ENCODE measurements around the gene SLC25A39. TPM values are rescaled to one million over a fixed set of nuclear protein-coding genes. Genes with fewer than 3 reads are reported as not detected.

The SLC25A39 gene
- total and polyA plus RNA-seq, 2 of the 4 experiments (the other 2 are of a cell fraction): 49.1 to 99.7 TPM

DNA sequence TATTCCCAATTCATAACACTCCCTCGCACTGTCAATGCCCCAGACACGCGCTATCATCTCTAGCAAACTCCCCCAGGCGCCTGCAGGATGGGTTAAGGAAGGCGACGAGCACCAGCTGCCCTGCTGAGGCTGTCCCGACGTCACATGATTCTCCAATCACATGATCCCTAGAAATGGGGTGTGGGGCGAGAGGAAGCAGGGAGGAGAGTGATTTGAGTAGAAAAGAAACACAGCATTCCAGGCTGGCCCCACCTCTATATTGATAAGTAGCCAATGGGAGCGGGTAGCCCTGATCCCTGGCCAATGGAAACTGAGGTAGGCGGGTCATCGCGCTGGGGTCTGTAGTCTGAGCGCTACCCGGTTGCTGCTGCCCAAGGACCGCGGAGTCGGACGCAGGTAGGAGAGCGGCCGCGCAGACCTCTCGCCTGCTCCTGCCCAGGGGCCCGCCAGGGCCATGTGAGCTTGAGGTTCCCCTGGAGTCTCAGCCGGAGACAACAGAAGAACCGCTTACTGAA, 20.4 kb upstream of the SLC25A39 start, which contains the start of gene GRN:
Gene GRN (plus strand): TSS at position 364 of the 515 bp plus-strand sequence. CDS start 3,863 bp downstream, outside the sequence.
- Histone ChIP-seq H2AFZ (replicated peaks; ENCODE audit: low read length, poor library complexity) (peak within 1 kb of the TSS; percentile 77), H2BK20ac (ENCODE audit: low read depth, low read length) (no peak within 1 kb of the TSS), H3K9me1 (ENCODE audit: insufficient read depth, low read length) (peaks cover 10% of the 10 kb centered on the region; the same call in 1 of the 2 replicates), H4K91ac (ENCODE audit: insufficient read depth, low read depth, low read length) (no peak within 1 kb of the TSS), H3K23ac (ENCODE audit: low read depth, low read length) (peak within 1 kb of the TSS; percentile 61), H3K18ac (ENCODE audit: low read depth, low read length) (no peak within 1 kb of the TSS), H3K14ac (replicated peaks; ENCODE audit: low read depth, low read length) (peak within 1 kb of the TSS; percentile 44), H3K9ac (ENCODE audit: low read depth, low read length) (peak within 1 kb of the TSS; percentile 72), H3K4me3 (ENCODE audit: insufficient read depth, low read depth, low read length) (peak within 1 kb of the TSS; percentile 56), H3K4me2 (ENCODE audit: low read depth, low read length) (peak within 1 kb of the TSS; percentile 74), H3K56ac (ENCODE audit: extremely low read depth, insufficient read depth, low read length) (0 out of 2 replicates have a peak within 1 kb of the TSS, but pooled peaks have one; percentile 17), H3K36me3 (ENCODE audit: control insufficient read depth, insufficient read depth, low read length) (peaks cover 8% of the 10 kb centered on the region), H3K4ac (ENCODE audit: low read depth, low read length) (peak within 1 kb of the TSS; percentile 24; the same call in 1 of the 2 replicates), H4K8ac (ENCODE audit: low read depth in 2 of 2, low read length in 2 of 2) (peak within 1 kb of the TSS; percentile 7 to 91), H4K5ac (ENCODE audit: low read depth, low read length) (peak within 1 kb of the TSS; percentile 62), H2AK5ac (ENCODE audit: low read depth, low read length) (peak within 1 kb of the TSS; percentile 11; the same call in 1 of the 2 replicates), H4K20me1 (ENCODE audit: insufficient read depth, low read length) (peaks cover 8% of the 10 kb centered on the region; the same call in 1 of the 2 replicates), H2BK120ac (ENCODE audit: low read depth, low read length) (no peak within 1 kb of the TSS), H3K79me1 (ENCODE audit: low read depth in 1 of 2, low read length in 2 of 2) (peaks cover 5 to 25% of the 10 kb centered on the region in 2 experiments), H3K9me3 (ENCODE audit: control insufficient read depth, insufficient read depth, low read length) (no peaks in the 10 kb centered on the region), H3K27me3 (ENCODE audit: control insufficient read depth, insufficient read depth, low read length) (no peaks in the 10 kb centered on the region), H2BK5ac (ENCODE audit: low read depth, low read length, poor library complexity, severe bottlenecking) (no peak within 1 kb of the TSS), H3K27ac (ENCODE audit: insufficient read depth, low read length) (peak within 1 kb of the TSS; percentile 7; the same call in 1 of the 2 replicates), H3K4me1 (ENCODE audit: control insufficient read depth, insufficient read depth, low read length) (peaks cover 4% of the 10 kb centered on the region; the same call in 1 of the 2 replicates), H2AK9ac (replicated peaks; ENCODE audit: low read depth, low read length, poor library complexity) (peak within 1 kb of the TSS; percentile 93), H2BK15ac (ENCODE audit: low read depth, low read length) (no peak within 1 kb of the TSS)
- 0% methylated on average over 6 of the region's 26 CpGs; no CpG with 5 or more reads in 1 of the 2 experiments for WGBS, 2 experiments (ENCODE audit: extremely low coverage in 2 of 2, insufficient read length in 1 of 2)
- CTCF ChIA-PET: interaction anchor here (0.7 to 1.5 kb wide), 7 partner anchors 12 to 148 kb away, joined by 3 to 5 read pairs (median 3); no protein-coding TSS in a partner anchor
- BruUV-seq (replicated peaks): no TSS peak
- TF ChIP-seq MAFK (IDR thresholded peaks at IDR 0.05; ENCODE audit: low read depth, low read length): no peak
- TF ChIP-seq FOS (IDR thresholded peaks at IDR 0.05; ENCODE audit: low read depth, low read length): peak; percentile 42; the same call in 1 of the 2 replicates
- TF ChIP-seq RAD21 (IDR thresholded peaks at IDR 0.05; ENCODE audit: low read length): no peak
- TF ChIP-seq MXI1 (IDR thresholded peaks at IDR 0.05; ENCODE audit: borderline replicate concordance, low read depth, low read length): peak; percentile 33; the same call in 1 of the 2 replicates
- TF ChIP-seq, protein P1, sequence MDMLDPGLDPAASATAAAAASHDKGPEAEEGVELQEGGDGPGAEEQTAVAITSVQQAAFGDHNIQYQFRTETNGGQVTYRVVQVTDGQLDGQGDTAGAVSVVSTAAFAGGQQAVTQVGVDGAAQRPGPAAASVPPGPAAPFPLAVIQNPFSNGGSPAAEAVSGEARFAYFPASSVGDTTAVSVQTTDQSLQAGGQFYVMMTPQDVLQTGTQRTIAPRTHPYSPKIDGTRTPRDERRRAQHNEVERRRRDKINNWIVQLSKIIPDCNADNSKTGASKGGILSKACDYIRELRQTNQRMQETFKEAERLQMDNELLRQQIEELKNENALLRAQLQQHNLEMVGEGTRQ (IDR thresholded peaks at IDR 0.05; ENCODE audit: low read depth, low read length): peak; percentile 100
- TF ChIP-seq BHLHE40 (IDR thresholded peaks at IDR 0.05; ENCODE audit: low read depth, low read length): no peak
- peak; percentile 87 for TF ChIP-seq POLR2A (IDR thresholded peaks at IDR 0.05; ENCODE audit: low read depth, low read length)
- peak; percentile 92 for TF ChIP-seq MAZ (IDR thresholded peaks at IDR 0.05; ENCODE audit: borderline replicate concordance, low read depth, low read length)
- TF ChIP-seq NFE2L2 (IDR thresholded peaks at IDR 0.05; ENCODE audit: low read depth, low read length): no peak
- peak; percentile 37 for TF ChIP-seq RCOR1 (IDR thresholded peaks at IDR 0.05; ENCODE audit: insufficient replicate concordance, low read length)
- dilution Hi-C loops (cut with HindIII; ENCODE audit: low sequenced_read_pairs, unreplicated experiment): no loop called here
- ATAC-seq (ENCODE audit: low read depth): peak; percentile 99
- POLR2A ChIA-PET (ENCODE audit: unreplicated experiment): no interaction called here
- peak; percentile 99 for DNase-seq
- in situ Hi-C loops (cut with MboI; ENCODE audit: low sequenced_read_pairs): no loop called here
- intact Hi-C loops (cut with micrococcal nuclease): loop anchor here (5.0 kb wide), 1 partner anchor 143 kb away; no protein-coding TSS in a partner anchor

All from IMR-90 (cell line).